ENCODE measurements around the gene NSMCE1. TPM values are rescaled to one million over a fixed set of nuclear protein-coding genes. Genes with fewer than 3 reads are reported as not detected.
"Not testable (repeated sequence)": the region's sequence is repeated elsewhere in the genome, so short reads cannot be mapped to it uniquely, and the experiment has no call there.

Gene NSMCE1
- total RNA-seq, 1 donor from 2014 or later, result 51.7 TPM

- H3K9me3 ChIP-seq (ENCODE audit: control insufficient read depth in 3 of 3, low read length in 3 of 3), result no peaks in the 10 kb centered on the region
- no peak overlapping the region for H3K4me3 ChIP-seq (ENCODE audit: low read length in 3 of 3)
- no peak overlapping the region for H3K9ac ChIP-seq (ENCODE audit: low read depth in 1 of 3, low read length in 3 of 3)
- no peaks in the 10 kb centered on the region for H3K36me3 ChIP-seq (ENCODE audit: control insufficient read depth in 3 of 3, insufficient read depth in 3 of 3, low read length in 3 of 3)
- H3K27me3 ChIP-seq (ENCODE audit: control insufficient read depth in 3 of 3, insufficient read depth in 3 of 3, low read length in 3 of 3), result peaks cover 0 to 6% (median 0%) of the 10 kb centered on the region in 3 donors
- H3K27ac ChIP-seq (ENCODE audit: low read depth, low read length), result no peak overlapping the region
- peaks cover 0 to 4% (median 0%) of the 10 kb centered on the region in 3 donors for H3K4me1 ChIP-seq (ENCODE audit: control insufficient read depth in 3 of 3, insufficient read depth in 3 of 3, low read length in 3 of 3)
These were observed 34.9 kb upstream of the NSMCE1 start for GRCh38 chr16:27303256-27304100.

GRCh38 chr16:27302126-27302525 is 33.6 kb upstream of the NSMCE1 start:
- no peaks in the 10 kb centered on the region for H3K36me3 ChIP-seq (ENCODE audit: control insufficient read depth in 3 of 3, insufficient read depth in 3 of 3, low read length in 3 of 3)
- H3K4me1 ChIP-seq (ENCODE audit: control insufficient read depth in 3 of 3, insufficient read depth in 3 of 3, low read length in 3 of 3), result peaks cover 0 to 4% (median 0%) of the 10 kb centered on the region in 3 donors
- H3K27ac ChIP-seq (ENCODE audit: low read depth, low read length), result no peak overlapping the region
- H3K9me3 ChIP-seq (ENCODE audit: control insufficient read depth in 3 of 3, low read length in 3 of 3), result no peaks in the 10 kb centered on the region
- H3K4me3 ChIP-seq (ENCODE audit: low read length in 3 of 3), result no peak overlapping the region
- H3K9ac ChIP-seq (ENCODE audit: low read depth in 1 of 3, low read length in 3 of 3), result no peak overlapping the region
- H3K27me3 ChIP-seq (ENCODE audit: control insufficient read depth in 3 of 3, insufficient read depth in 3 of 3, low read length in 3 of 3), result peaks cover 0 to 6% (median 0%) of the 10 kb centered on the region in 3 donors

GRCh38 chr16:27301236-27301861 is 32.8 kb upstream of the NSMCE1 start:
- H3K36me3 ChIP-seq (ENCODE audit: control insufficient read depth in 3 of 3, insufficient read depth in 3 of 3, low read length in 3 of 3), result no peaks in the 10 kb centered on the region
- H3K4me3 ChIP-seq (ENCODE audit: low read length in 3 of 3), result no peak overlapping the region
- H3K4me1 ChIP-seq (ENCODE audit: control insufficient read depth in 3 of 3, insufficient read depth in 3 of 3, low read length in 3 of 3), result peaks cover 0 to 4% (median 0%) of the 10 kb centered on the region in 3 donors
- H3K27ac ChIP-seq (ENCODE audit: low read depth, low read length), result no peak overlapping the region
- peaks cover 0 to 6% (median 0%) of the 10 kb centered on the region in 3 donors for H3K27me3 ChIP-seq (ENCODE audit: control insufficient read depth in 3 of 3, insufficient read depth in 3 of 3, low read length in 3 of 3)
- H3K9ac ChIP-seq (ENCODE audit: low read depth in 1 of 3, low read length in 3 of 3), result no peak overlapping the region
- no peaks in the 10 kb centered on the region for H3K9me3 ChIP-seq (ENCODE audit: control insufficient read depth in 3 of 3, low read length in 3 of 3)

- H3K4me1 ChIP-seq (ENCODE audit: control insufficient read depth in 3 of 3, insufficient read depth in 3 of 3, low read length in 3 of 3), result no peaks in the 10 kb centered on the region
- no peaks in the 10 kb centered on the region for H3K9me3 ChIP-seq (ENCODE audit: control insufficient read depth in 3 of 3, low read length in 3 of 3)
- H3K4me3 ChIP-seq (ENCODE audit: low read length in 3 of 3), result no peak overlapping the region
- H3K27me3 ChIP-seq (ENCODE audit: control insufficient read depth in 3 of 3, insufficient read depth in 3 of 3, low read length in 3 of 3), result peaks cover 0 to 6% (median 0%) of the 10 kb centered on the region in 3 donors
- no peak overlapping the region for H3K9ac ChIP-seq (ENCODE audit: low read depth in 1 of 3, low read length in 3 of 3)
- no peaks in the 10 kb centered on the region for H3K36me3 ChIP-seq (ENCODE audit: control insufficient read depth in 3 of 3, insufficient read depth in 3 of 3, low read length in 3 of 3)
- no peak overlapping the region for H3K27ac ChIP-seq (ENCODE audit: low read depth, low read length)
These were observed 29.6 kb upstream of the NSMCE1 start for GRCh38 chr16:27298132-27298531.

DNA sequence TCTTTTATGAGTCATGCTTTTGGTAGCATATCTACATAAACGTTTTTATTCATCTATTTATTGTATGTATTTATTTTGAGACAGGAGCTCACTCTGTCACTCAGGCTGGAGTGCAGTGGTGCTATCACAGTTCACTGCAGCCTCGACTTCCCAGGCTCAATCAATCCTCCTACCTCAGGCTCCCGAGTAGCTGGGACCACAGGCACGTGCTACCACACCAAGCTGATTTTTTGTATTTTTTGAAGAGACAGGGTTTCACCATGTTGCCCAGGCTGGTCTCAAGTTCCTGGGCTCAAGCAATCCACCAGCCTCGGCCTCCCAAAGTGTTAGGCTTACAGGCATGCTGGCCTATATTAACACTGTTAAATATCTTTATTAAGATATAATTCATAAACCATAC is 24.8 kb upstream of the NSMCE1 start:
- no peaks in the 10 kb centered on the region for H3K27me3 ChIP-seq (ENCODE audit: control insufficient read depth in 3 of 3, insufficient read depth in 3 of 3, low read length in 3 of 3)
- no peaks in the 10 kb centered on the region for H3K4me1 ChIP-seq (ENCODE audit: control insufficient read depth in 3 of 3, insufficient read depth in 3 of 3, low read length in 3 of 3)
- H3K9me3 ChIP-seq (ENCODE audit: control insufficient read depth in 3 of 3, low read length in 3 of 3), result no peaks in the 10 kb centered on the region
- H3K4me3 ChIP-seq (ENCODE audit: low read length in 3 of 3), result no peak overlapping the region
- H3K36me3 ChIP-seq (ENCODE audit: control insufficient read depth in 3 of 3, insufficient read depth in 3 of 3, low read length in 3 of 3), result no peaks in the 10 kb centered on the region
- H3K9ac ChIP-seq (ENCODE audit: low read depth in 1 of 3, low read length in 3 of 3), result no peak overlapping the region
- no peak overlapping the region for H3K27ac ChIP-seq (ENCODE audit: low read depth, low read length)

- Histone ChIP-seq H3K9me3 (ENCODE audit: control insufficient read depth in 3 of 3, low read length in 3 of 3) (no peaks in the 10 kb centered on the region), H3K36me3 (ENCODE audit: control insufficient read depth in 3 of 3, insufficient read depth in 3 of 3, low read length in 3 of 3) (no peaks in the 10 kb centered on the region), H3K4me1 (ENCODE audit: control insufficient read depth in 3 of 3, insufficient read depth in 3 of 3, low read length in 3 of 3) (peaks cover under 1 to 3% (median 2%) of the 10 kb centered on the region in 3 donors), H3K27ac (ENCODE audit: low read depth, low read length) (no peak overlapping the region), H3K4me3 (ENCODE audit: low read length in 3 of 3) (no peak overlapping the region), H3K9ac (ENCODE audit: low read depth in 1 of 3, low read length in 3 of 3) (no peak overlapping the region), H3K27me3 (ENCODE audit: control insufficient read depth in 3 of 3, insufficient read depth in 3 of 3, low read length in 3 of 3) (no peaks in the 10 kb centered on the region)
These were observed 23.2 kb upstream of the NSMCE1 start for GRCh38 chr16:27291722-27292240.

DNA sequence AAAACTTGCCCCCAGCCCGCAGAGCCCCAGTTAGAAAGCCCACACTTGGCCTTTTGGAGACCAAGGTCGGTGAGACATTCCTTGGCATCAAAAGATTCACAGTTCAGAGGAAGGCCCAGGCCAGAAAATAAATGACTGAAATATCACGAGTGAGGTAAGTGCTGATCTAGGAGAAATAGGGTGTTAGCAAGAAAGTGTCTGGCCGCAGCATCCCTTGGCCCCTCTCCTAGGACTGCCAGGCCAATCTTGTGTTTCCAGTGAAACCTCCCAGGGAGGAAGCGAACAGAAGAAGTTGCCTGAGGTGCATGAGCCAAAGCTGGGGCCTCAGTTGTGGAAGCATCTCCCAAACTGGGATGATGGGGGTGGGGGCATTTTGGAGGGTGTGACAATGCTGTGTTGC is 22.5 kb upstream of the NSMCE1 start:
- Histone ChIP-seq H3K4me3 (ENCODE audit: low read length in 3 of 3) (no peak overlapping the region), H3K27ac (ENCODE audit: low read depth, low read length) (no peak overlapping the region), H3K27me3 (ENCODE audit: control insufficient read depth in 3 of 3, insufficient read depth in 3 of 3, low read length in 3 of 3) (no peaks in the 10 kb centered on the region), H3K9me3 (ENCODE audit: control insufficient read depth in 3 of 3, low read length in 3 of 3) (no peaks in the 10 kb centered on the region), H3K4me1 (ENCODE audit: control insufficient read depth in 3 of 3, insufficient read depth in 3 of 3, low read length in 3 of 3) (peaks cover 5 to 10% (median 6%) of the 10 kb centered on the region in 3 donors), H3K9ac (ENCODE audit: low read depth in 1 of 3, low read length in 3 of 3) (no peak overlapping the region), H3K36me3 (ENCODE audit: control insufficient read depth in 3 of 3, insufficient read depth in 3 of 3, low read length in 3 of 3) (no peaks in the 10 kb centered on the region)

- H3K27ac ChIP-seq (ENCODE audit: low read depth, low read length), result no peak overlapping the region
- no peaks in the 10 kb centered on the region for H3K27me3 ChIP-seq (ENCODE audit: control insufficient read depth in 3 of 3, insufficient read depth in 3 of 3, low read length in 3 of 3)
These were observed 22.0 kb upstream of the NSMCE1 start for GRCh38 chr16:27290562-27290961.

GRCh38 chr16:27289669-27290068 is 21.1 kb upstream of the NSMCE1 start:
- Histone ChIP-seq H3K36me3 (ENCODE audit: control insufficient read depth in 3 of 3, insufficient read depth in 3 of 3, low read length in 3 of 3) (no peaks in the 10 kb centered on the region), H3K27me3 (ENCODE audit: control insufficient read depth in 3 of 3, insufficient read depth in 3 of 3, low read length in 3 of 3) (no peaks in the 10 kb centered on the region), H3K9ac (ENCODE audit: low read depth in 1 of 3, low read length in 3 of 3) (no peak overlapping the region), H3K27ac (ENCODE audit: low read depth, low read length) (no peak overlapping the region), H3K4me3 (ENCODE audit: low read length in 3 of 3) (no peak overlapping the region), H3K9me3 (ENCODE audit: control insufficient read depth in 3 of 3, low read length in 3 of 3) (no peaks in the 10 kb centered on the region), H3K4me1 (ENCODE audit: control insufficient read depth in 3 of 3, insufficient read depth in 3 of 3, low read length in 3 of 3) (peaks cover 6 to 11% (median 8%) of the 10 kb centered on the region in 3 donors)

More at GRCh38 chr16:27290562-27290961, 22.0 kb upstream of the NSMCE1 start:
- Histone ChIP-seq H3K36me3 (ENCODE audit: control insufficient read depth in 3 of 3, insufficient read depth in 3 of 3, low read length in 3 of 3) (no peaks in the 10 kb centered on the region), H3K9me3 (ENCODE audit: control insufficient read depth in 3 of 3, low read length in 3 of 3) (no peaks in the 10 kb centered on the region), H3K4me3 (ENCODE audit: low read length in 3 of 3) (no peak overlapping the region), H3K4me1 (ENCODE audit: control insufficient read depth in 3 of 3, insufficient read depth in 3 of 3, low read length in 3 of 3) (peaks cover 6 to 11% (median 8%) of the 10 kb centered on the region in 3 donors), H3K9ac (ENCODE audit: low read depth in 1 of 3, low read length in 3 of 3) (no peak overlapping the region)

GRCh38 chr16:27288313-27288712 is 19.7 kb upstream of the NSMCE1 start:
- H3K9ac ChIP-seq (ENCODE audit: low read depth in 1 of 3, low read length in 3 of 3); H3K36me3 ChIP-seq (ENCODE audit: control insufficient read depth in 3 of 3, insufficient read depth in 3 of 3, low read length in 3 of 3); H3K9me3 ChIP-seq (ENCODE audit: control insufficient read depth in 3 of 3, low read length in 3 of 3); H3K27ac ChIP-seq (ENCODE audit: low read depth, low read length); H3K27me3 ChIP-seq (ENCODE audit: control insufficient read depth in 3 of 3, insufficient read depth in 3 of 3, low read length in 3 of 3); H3K4me3 ChIP-seq (ENCODE audit: low read length in 3 of 3): not testable (repeated sequence)
- H3K4me1 ChIP-seq (ENCODE audit: control insufficient read depth in 3 of 3, insufficient read depth in 3 of 3, low read length in 3 of 3), result peaks cover 6 to 11% (median 8%) of the 10 kb centered on the region in 3 donors
